Endothelial cell of umbilical vein (primary cell): ENCODE results near the gene PXYLP1. TPM values are rescaled to one million over a fixed set of nuclear protein-coding genes. Genes with fewer than 3 reads are reported as not detected.

ENCODE experiments used
- BruUV-seq: library from RNA; stranded (reverse); fragments of 400-500 nt; replicated peaks from 2 replicates; lab custom pipeline; 2021; lab: Mats Ljungman, UMichigan
- CTCF ChIA-PET: fragments of 300-600, 350-600 bp; sonication (Branson Sonifier 250); formaldehyde crosslinking; loops from one replicate; lab custom pipeline; 2021; ENCODE audit warnings: antibody characterized with exemption, inconsistent platforms; lab: Charles Lee
- POLR2A ChIA-PET: fragments of 300-600, 350-600 bp; sonication (Branson Sonifier 250); formaldehyde crosslinking; loops from one replicate; lab custom pipeline; 2021; ENCODE audit warnings: antibody characterized with exemption, inconsistent platforms; lab: Charles Lee
- DNase-seq: peaks from one replicate; pipeline ENCODE4 v3.0.0-alpha.2; 2011; ENCODE audit warnings: low read depth, low spot score
- FAIRE-seq: peaks from 2 replicates; lab custom pipeline; 2011; peaks lifted over from hg19 to GRCh38; lab: Jason Lieb, UNC
- H2AFZ ChIP-seq: 2 replicates; pipeline ENCODE4 v1.6.0; 2012; ENCODE audit warnings: low read depth, low read length, control low read depth, inconsistent platforms
- H3K27ac ChIP-seq: 2 replicates; pipeline ENCODE4 v1.5.1; 2011; ENCODE audit warnings: low read depth, mild to moderate bottlenecking, control low read depth, low read length, moderate library complexity; ENCODE audit not compliant: insufficient read depth
- H3K27me3 ChIP-seq, 2 experiments: 2 replicates each; pipeline versions ENCODE4 v1.6.0 to v1.6.1; 2011; ENCODE audit warnings: low read length in 2 of 2, mixed read lengths in 1 of 2; ENCODE audit not compliant: control insufficient read depth in 2 of 2, insufficient read depth in 2 of 2
- H3K36me3 ChIP-seq, 2 experiments: 2 replicates in 1 of 2; 3 replicates in 1 of 2; pipeline ENCODE4 v1.5.1; 2011; ENCODE audit warnings: low read length in 2 of 2, mild to moderate bottlenecking in 1 of 2, moderate library complexity in 1 of 2; ENCODE audit not compliant: control insufficient read depth in 2 of 2, insufficient read depth in 2 of 2; ENCODE audit errors: extremely low read depth in 1 of 2
- H3K4me1 ChIP-seq: 3 replicates; pipeline ENCODE4 v1.5.1; 2011; ENCODE audit warnings: mild to moderate bottlenecking, low read length; ENCODE audit not compliant: control insufficient read depth, insufficient read depth; ENCODE audit errors: extremely low read depth
- H3K4me2 ChIP-seq: 2 replicates; pipeline ENCODE4 v1.6.1; 2011; ENCODE audit warnings: low read length, control low read depth, mixed read lengths; ENCODE audit not compliant: insufficient read depth
- H3K4me3 ChIP-seq, 3 experiments: fragments of 200-600 bp in 1 of 3; sonication (generic), shearing (Covaris generic) in 1 of 3; replicated peaks in 1 of 3; 2 replicates each; pipeline ENCODE4 v1.5.1; 2011 to 2016; ENCODE audit warnings: control low read depth in 3 of 3, low read length in 3 of 3, mild to moderate bottlenecking in 2 of 3, inconsistent platforms in 1 of 3, low read depth in 1 of 3, moderate library complexity in 1 of 3; ENCODE audit not compliant: insufficient read depth in 1 of 3
- H3K79me2 ChIP-seq: 2 replicates; pipeline ENCODE4 v1.6.0; 2012; ENCODE audit warnings: low read length, inconsistent platforms; ENCODE audit not compliant: control insufficient read depth, insufficient read depth
- H3K9ac ChIP-seq: replicated peaks from 2 replicates; pipeline ENCODE3; 2011; ENCODE audit warnings: low read length, control low read depth; ENCODE audit not compliant: insufficient read depth; ENCODE audit errors: extremely low read depth
- H3K9me1 ChIP-seq: replicated peaks from 3 replicates; pipeline ENCODE4 v1.6.0; 2011; ENCODE audit warnings: mild to moderate bottlenecking, low read length; ENCODE audit not compliant: control insufficient read depth, insufficient read depth; ENCODE audit errors: extremely low read depth
- H3K9me3 ChIP-seq: replicated peaks from 2 replicates; pipeline ENCODE4 v1.5.1; 2012; ENCODE audit warnings: low read length, inconsistent platforms; ENCODE audit not compliant: control insufficient read depth, insufficient read depth
- H4K20me1 ChIP-seq: replicated peaks from 2 replicates; pipeline ENCODE3; 2011; ENCODE audit warnings: mild to moderate bottlenecking, low read length; ENCODE audit not compliant: control insufficient read depth, insufficient read depth; ENCODE audit errors: extremely low read depth
- EZH2 ChIP-seq: IDR thresholded peaks from 2 replicates; pipeline ENCODE4 v1.6.1; 2012; ENCODE audit warnings: borderline replicate concordance, low read depth, mild to moderate bottlenecking, moderate library complexity, low read length, inconsistent platforms; ENCODE audit not compliant: severe bottlenecking
- FOS ChIP-seq: IDR thresholded peaks from 2 replicates; pipeline ENCODE4 v1.6.1; 2011; ENCODE audit warnings: mild to moderate bottlenecking, low read length, moderate library complexity, borderline replicate concordance; ENCODE audit not compliant: insufficient read depth
- GATA2 ChIP-seq: IDR thresholded peaks from 2 replicates; pipeline ENCODE4 v1.7.0; 2011; ENCODE audit warnings: low read depth, mild to moderate bottlenecking, moderate library complexity, mixed read lengths, low read length; ENCODE audit not compliant: insufficient read length, insufficient read depth
- JUN ChIP-seq: IDR thresholded peaks from 2 replicates; pipeline ENCODE4 v1.6.1; 2011; ENCODE audit warnings: borderline replicate concordance, low read depth; ENCODE audit not compliant: insufficient read length, insufficient read depth
- dilution Hi-C: fragments of 300-500 bp; cut with MboI; formaldehyde crosslinking; loops from one replicate; pipeline ENCODE4 v1.15.0; 2019; ENCODE audit warnings: low sequenced_read_pairs; ENCODE audit not compliant: extremely low pct_ligation_motif_present
- intact Hi-C: fragments of 100-400 bp; cut with micrococcal nuclease; formaldehyde crosslinking; loops from one replicate; pipeline ENCODE4 v1.10.0; 2022
- polyA plus RNA-seq, 4 experiments: library from polyadenylated mRNA; depleted of rRNA in 3 of 4; stranded (reverse) in 3 of 4; unstranded in 1 of 4; fragments of >200 nt; gene quantifications; 2 replicates each; pipeline versions ENCODE4 v1.2.1 to v1.2.3, GENCODE V29; 2011 to 2012; ENCODE audit warnings: missing spikeins in 1 of 4
- total RNA-seq: library from RNA; stranded (reverse); gene quantifications from 2 replicates; pipeline ENCODE4 v1.2.3, GENCODE V29; 2021

The PXYLP1 gene
- total and polyA plus RNA-seq, 2 donors (not counting 3 experiments of a cell fraction or from before 2014, with no cell fraction given) = 0.84 to 1.7 TPM

- no peak overlapping the region for H3K27ac ChIP-seq
- peak overlapping the region; percentile 62 for H3K9ac ChIP-seq
- POLR2A ChIA-PET = interaction anchor here (0.6 to 0.7 kb wide), 2 partner anchors 60 to 80 kb away, joined by 3 to 6 read pairs; no protein-coding TSS in a partner anchor
- dilution Hi-C loops = no loop called here
- no peaks in the 10 kb centered on the region for H3K9me3 ChIP-seq
- H3K4me2 ChIP-seq = peak overlapping the region; percentile 59
- intact Hi-C loops = loop anchor here (1.0 kb wide), 3 partner anchors 24 to 220 kb away; no protein-coding TSS in a partner anchor
- TF ChIP-seq EZH2 = peak; percentile 77
- no peak for TF ChIP-seq FOS
- TF ChIP-seq JUN = no peak
- no peak for TF ChIP-seq GATA2
- no peaks in the 10 kb centered on the region for H4K20me1 ChIP-seq
- DNase-seq (peak; percentile 16), FAIRE-seq (no peak)
- peak overlapping the region; percentile 93 for H2AFZ ChIP-seq
- H3K9me1 ChIP-seq = no peaks in the 10 kb centered on the region
- peak overlapping the region; percentile 26 to 65 (median 41) for H3K4me3 ChIP-seq
- no peaks in the 10 kb centered on the region for H3K79me2 ChIP-seq
- CTCF ChIA-PET = interaction anchor here (0.7 to 1.9 kb wide), 31 partner anchors 7 to 232 kb away, joined by 3 to 23 read pairs (median 4); no protein-coding TSS in a partner anchor
- H3K4me1 ChIP-seq = peaks cover 8% of the 10 kb centered on the region
- no peaks in the 10 kb centered on the region for H3K36me3 ChIP-seq
- no TSS peak for BruUV-seq
- H3K27me3 ChIP-seq = peaks cover 8 to 24% of the 10 kb centered on the region in 2 experiments
Measured at GRCh38 chr3:141231952-141232823, 563 bp downstream of the PXYLP1 start.
